Mesodermal cell (in vitro differentiated cells): Measurements from ENCODE around the gene PAGR1.
"Not testable (repeated sequence)": the region's sequence is repeated elsewhere in the genome, so short reads cannot be mapped to it uniquely, and the experiment has no call there.

Source experiments
- H3K27ac ChIP-seq: 2 replicates; pipeline ENCODE4 v1.7.0; 2013; ENCODE audit warnings: mild to moderate bottlenecking, low read depth, low read length, moderate library complexity; ENCODE audit not compliant: severe bottlenecking
- H3K36me3 ChIP-seq: 2 replicates; pipeline ENCODE4 v1.7.1; 2013; ENCODE audit warnings: mild to moderate bottlenecking, low read length, moderate library complexity; ENCODE audit not compliant: control insufficient read depth, insufficient read depth
- H3K4me1 ChIP-seq: one replicate; pipeline ENCODE4 v1.7.1; 2013; ENCODE audit warnings: mild to moderate bottlenecking, low read length; ENCODE audit not compliant: insufficient read depth, control insufficient read depth, poor library complexity, severe bottlenecking
- H3K4me3 ChIP-seq: 2 replicates; pipeline ENCODE4 v1.7.0; 2013; ENCODE audit warnings: low read length, control low read depth, mild to moderate bottlenecking; ENCODE audit not compliant: insufficient read depth, poor library complexity, severe bottlenecking; ENCODE audit errors: extremely low read depth
- H3K9me3 ChIP-seq: 2 replicates; pipeline ENCODE4 v1.7.1; 2013; ENCODE audit warnings: mild to moderate bottlenecking, low read length, moderate library complexity; ENCODE audit not compliant: control insufficient read depth
- WGBS, 2 experiments: methylation state at CpG; one replicate each; pipeline ENCODE4 v1.1.5; 2013; ENCODE audit warnings: missing lambda C conversion rate in 2 of 2; ENCODE audit not compliant: insufficient coverage in 2 of 2; 5-methylcytosine and 5-hydroxymethylcytosine counted together

Gene PAGR1

GRCh38 chr16:29858149-29858849 lies 42.3 kb downstream of the PAGR1 start:
- H3K36me3 ChIP-seq = peaks cover 32% of the 10 kb centered on the region
- no peak overlapping the region for H3K4me3 ChIP-seq
- peaks cover 5% of the 10 kb centered on the region for H3K4me1 ChIP-seq
- WGBS, 2 experiments = 96 to 98% methylated on average over 8 of the region's 10 CpGs
- no peaks in the 10 kb centered on the region for H3K9me3 ChIP-seq
- no peak overlapping the region for H3K27ac ChIP-seq

GRCh38 chr16:29858974-29859373 lies 43.0 kb downstream of the PAGR1 start:
- Histone ChIP-seq H3K36me3 (peaks cover 32% of the 10 kb centered on the region), H3K4me3 (no peak overlapping the region), H3K9me3 (no peaks in the 10 kb centered on the region), H3K27ac (no peak overlapping the region), H3K4me1 (peaks cover 5% of the 10 kb centered on the region)
- WGBS, 2 experiments = 93 to 98% methylated on average over 18 of the region's 19 CpGs

GRCh38 chr16:29860218-29860617 lies 44.3 kb downstream of the PAGR1 start:
- 90 to 94% methylated on average over 4 to 9 of the region's 9 CpGs for WGBS, 2 experiments
- H3K4me3 ChIP-seq = no peak overlapping the region
- peaks cover 32% of the 10 kb centered on the region for H3K36me3 ChIP-seq
- H3K4me1 ChIP-seq = peaks cover 5% of the 10 kb centered on the region
- no peak overlapping the region for H3K27ac ChIP-seq
- H3K9me3 ChIP-seq = no peaks in the 10 kb centered on the region

- Histone ChIP-seq H3K4me1 (peaks cover 5% of the 10 kb centered on the region), H3K27ac (peak overlapping the region; percentile 100), H3K9me3 (no peaks in the 10 kb centered on the region), H3K4me3 (peak overlapping the region; percentile 86), H3K36me3 (peaks cover 32% of the 10 kb centered on the region)
- 1% methylated on average over 26 of the region's 27 CpGs for WGBS, 2 experiments
Observed at GRCh38 chr16:29862383-29862883, 46.5 kb downstream of the PAGR1 start.

GRCh38 chr16:29862884-29863668 lies 47.1 kb downstream of the PAGR1 start, which contains the start of gene CDIPT:
Gene CDIPT (minus strand): TSS chr16:29863226. CDS start chr16:29862857, 369 bp downstream.
- H3K27ac ChIP-seq = peak within 1 kb of the TSS; percentile 100
- peak within 1 kb of the TSS; percentile 86 for H3K4me3 ChIP-seq
- WGBS, 2 experiments = 0% methylated on average over 34 to 42 of the region's 57 CpGs

GRCh38 chr16:29863669-29863984 lies 47.7 kb downstream of the PAGR1 start:
- 47 to 71% methylated on average over 10 to 12 of the region's 16 CpGs for WGBS, 2 experiments
- Histone ChIP-seq H3K4me3 (peak overlapping the region; percentile 8), H3K4me1 (peaks cover 5% of the 10 kb centered on the region), H3K36me3 (peaks cover 26% of the 10 kb centered on the region), H3K27ac (peak overlapping the region; percentile 100), H3K9me3 (no peaks in the 10 kb centered on the region)

More at GRCh38 chr16:29862884-29863668, 47.1 kb downstream of the PAGR1 start, which contains the start of gene CDIPT:
- H3K36me3 ChIP-seq = peaks cover 31% of the 10 kb centered on the region
- no peaks in the 10 kb centered on the region for H3K9me3 ChIP-seq
- H3K4me1 ChIP-seq = peaks cover 5% of the 10 kb centered on the region

GRCh38 chr16:29864205-29864604 lies 48.3 kb downstream of the PAGR1 start:
- H3K9me3 ChIP-seq = no peaks in the 10 kb centered on the region
- H3K4me3 ChIP-seq = no peak overlapping the region
- peaks cover 20% of the 10 kb centered on the region for H3K36me3 ChIP-seq
- 80 to 90% methylated on average over 9 of the region's 9 CpGs for WGBS, 2 experiments
- peaks cover 5% of the 10 kb centered on the region for H3K4me1 ChIP-seq
- H3K27ac ChIP-seq = no peak overlapping the region

- Histone ChIP-seq H3K4me3 (no peak overlapping the region), H3K4me1 (no peaks in the 10 kb centered on the region), H3K9me3 (no peaks in the 10 kb centered on the region), H3K27ac (no peak overlapping the region), H3K36me3 (peaks cover 10% of the 10 kb centered on the region)
- WGBS, 2 experiments = 90% methylated on average over 5 to 6 of the region's 8 CpGs
Observed at GRCh38 chr16:29868396-29869009, 52.6 kb downstream of the PAGR1 start.

GRCh38 chr16:29869067-29869466 lies 53.1 kb downstream of the PAGR1 start:
- not testable (repeated sequence) for H3K4me3 ChIP-seq, H3K4me1 ChIP-seq, H3K9me3 ChIP-seq, H3K27ac ChIP-seq
- WGBS, 2 experiments = 93 to 96% methylated on average over 4 to 7 of the region's 8 CpGs
- peaks cover 12% of the 10 kb centered on the region for H3K36me3 ChIP-seq
